ENCODE data around the gene HSD17B1. TPM values are rescaled to one million over a fixed set of nuclear protein-coding genes. Genes with fewer than 3 reads are reported as not detected.

HSD17B1 gene
- total and polyA plus RNA-seq, 2 of the 13 experiments (the other 11 are each of a cell fraction or from before 2014, with no cell fraction given): 0.54 to 0.93 TPM

DNA sequence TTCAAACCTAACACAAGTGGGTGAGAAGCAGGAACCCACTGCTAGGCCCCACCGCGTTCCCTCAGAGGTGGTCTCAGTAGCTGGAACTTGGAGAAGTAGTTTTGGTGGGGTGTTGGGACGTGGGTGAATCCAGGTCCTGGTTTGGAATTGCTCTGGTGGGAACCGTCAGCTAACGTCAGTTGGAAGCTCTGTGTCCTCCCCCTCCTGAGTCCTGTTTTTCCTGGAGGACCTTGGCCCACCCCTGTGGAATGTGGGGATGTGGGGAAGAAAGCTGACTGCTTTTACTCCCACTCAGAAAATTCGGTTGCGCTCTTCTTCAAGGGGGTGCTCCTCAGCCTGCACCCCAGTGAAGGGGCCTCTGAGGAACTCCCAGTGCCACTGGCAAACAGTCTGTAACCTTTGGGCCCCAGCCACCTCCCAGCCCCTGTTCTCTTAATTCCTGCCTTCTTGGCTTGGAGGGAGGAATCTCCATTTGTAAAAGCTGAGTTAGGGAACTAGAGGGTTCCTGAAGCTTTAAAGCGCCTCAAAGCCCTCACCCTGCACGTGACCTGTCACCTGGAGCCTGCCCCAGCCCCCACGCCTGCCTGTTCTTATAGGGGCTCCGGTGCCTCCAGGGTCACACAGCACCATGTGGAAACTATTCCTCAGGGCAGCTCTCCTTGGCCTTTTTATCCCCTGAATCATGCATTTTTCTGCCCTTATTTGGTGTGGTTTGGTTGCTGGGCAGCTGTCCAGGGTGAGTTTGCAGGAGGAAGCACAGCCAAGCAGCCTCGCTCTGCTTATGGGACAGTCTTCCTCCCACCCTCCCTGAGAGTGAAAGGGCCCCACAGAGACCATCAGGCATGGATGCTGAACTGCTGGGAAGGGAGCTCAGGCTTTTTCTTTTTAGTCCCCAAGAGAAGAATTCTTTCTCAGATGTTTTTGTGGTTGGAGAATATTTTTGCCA lies 32.9 kb upstream of the HSD17B1 start (continued):
- TF ChIP-seq ZNF318 (CRISPR knock-in tag; IDR thresholded peaks at IDR 0.05) (peak; percentile 30; the same call in 1 of the 2 replicates), NCOA5 (CRISPR knock-in tag; IDR thresholded peaks at IDR 0.05) (no peak), CTCF (CRISPR knock-in tag; IDR thresholded peaks at IDR 0.05) (no peak), ZNF331 (CRISPR knock-in tag; IDR thresholded peaks at IDR 0.05) (no peak), ELF1 (CRISPR knock-in tag; IDR thresholded peaks at IDR 0.05) (peak; percentile 8; the same call in 1 of the 2 replicates), ZSCAN5A (CRISPR knock-in tag; IDR thresholded peaks at IDR 0.05; ENCODE audit: borderline replicate concordance) (no peak), ZNF24 (IDR thresholded peaks at IDR 0.05) (no peak), BCL6 (CRISPR knock-in tag; IDR thresholded peaks at IDR 0.05) (no peak), ZFP41 (CRISPR knock-in tag; IDR thresholded peaks at IDR 0.05; ENCODE audit: borderline replicate concordance) (no peak), KAT7 (CRISPR knock-in tag; IDR thresholded peaks at IDR 0.05; ENCODE audit: borderline replicate concordance) (no peak), ZFX (CRISPR knock-in tag; IDR thresholded peaks at IDR 0.05; ENCODE audit: low read depth) (no peak), CHD4 (IDR thresholded peaks at IDR 0.05; ENCODE audit: borderline replicate concordance, low read length) (no peak), TFAP4 (IDR thresholded peaks at IDR 0.05; ENCODE audit: borderline replicate concordance, low read depth) (peak; percentile 76; the same call in 1 of the 2 replicates), NFRKB (IDR thresholded peaks at IDR 0.05) (no peak), REL (CRISPR knock-in tag; conservative IDR thresholded peaks at IDR 0.05) (no peak), FOXA3 (CRISPR knock-in tag; IDR thresholded peaks at IDR 0.05) (no peak), RNF2 (conservative IDR thresholded peaks at IDR 0.05; ENCODE audit: low read depth) (no peak)
